Epithelial cell of esophagus (primary cell): ENCODE results near the gene MYO1B.

Experiments used
- DNase-seq: peaks from one replicate; pipeline ENCODE4 v3.0.0; 2010; ENCODE audit warnings: low read depth
- H3K4me3 ChIP-seq: 2 replicates; pipeline ENCODE4 v1.5.1; 2011; ENCODE audit warnings: mild to moderate bottlenecking, low read length, control low read depth
- CTCF ChIP-seq: IDR thresholded peaks from 2 replicates; pipeline ENCODE4 v1.5.1; 2011; ENCODE audit warnings: low read depth, mild to moderate bottlenecking, low read length, control low read depth, inconsistent platforms; ENCODE audit not compliant: insufficient read depth; ENCODE audit errors: missing control alignments

MYO1B gene

GRCh38 chr2:191274413-191274815, 29.2 kb downstream of the MYO1B start:
- no peak for TF ChIP-seq CTCF
- DNase-seq, result no peak
- H3K4me3 ChIP-seq, result no peak overlapping the region

- no peak for TF ChIP-seq CTCF
- no peak overlapping the region for H3K4me3 ChIP-seq
- DNase-seq, result no peak
Observed at GRCh38 chr2:191276792-191277465, 31.7 kb downstream of the MYO1B start.

GRCh38 chr2:191280290-191280689, 35.1 kb downstream of the MYO1B start:
- no peak for DNase-seq
- TF ChIP-seq CTCF, result no peak
- H3K4me3 ChIP-seq, result no peak overlapping the region

- no peak for TF ChIP-seq CTCF
- DNase-seq, result no peak
- no peak overlapping the region for H3K4me3 ChIP-seq
Observed at GRCh38 chr2:191280834-191281756, 35.9 kb downstream of the MYO1B start.

GRCh38 chr2:191285252-191285651, 40.0 kb downstream of the MYO1B start:
- no peak for DNase-seq
- H3K4me3 ChIP-seq, result no peak overlapping the region
- TF ChIP-seq CTCF, result no peak

GRCh38 chr2:191287820-191288219, 42.6 kb downstream of the MYO1B start:
- no peak overlapping the region for H3K4me3 ChIP-seq
- no peak for DNase-seq
- no peak for TF ChIP-seq CTCF

GRCh38 chr2:191289049-191289448, 43.8 kb downstream of the MYO1B start:
- TF ChIP-seq CTCF, result no peak
- DNase-seq, result no peak
- H3K4me3 ChIP-seq, result no peak overlapping the region
